WI38 (cell line): ENCODE data around the gene LIF.

Source experiments
- H3K4me3 ChIP-seq: 2 replicates; pipeline ENCODE4 v1.5.1; 2011; ENCODE audit warnings: low read depth, mild to moderate bottlenecking, control low read depth, low read length
- TF ChIP-seq, protein P1 (sequence below): IDR thresholded peaks from 2 replicates; pipeline ENCODE4 v1.5.1; 2012; ENCODE audit warnings: low read depth, mild to moderate bottlenecking, control low read depth, low read length

The LIF gene

DNA sequence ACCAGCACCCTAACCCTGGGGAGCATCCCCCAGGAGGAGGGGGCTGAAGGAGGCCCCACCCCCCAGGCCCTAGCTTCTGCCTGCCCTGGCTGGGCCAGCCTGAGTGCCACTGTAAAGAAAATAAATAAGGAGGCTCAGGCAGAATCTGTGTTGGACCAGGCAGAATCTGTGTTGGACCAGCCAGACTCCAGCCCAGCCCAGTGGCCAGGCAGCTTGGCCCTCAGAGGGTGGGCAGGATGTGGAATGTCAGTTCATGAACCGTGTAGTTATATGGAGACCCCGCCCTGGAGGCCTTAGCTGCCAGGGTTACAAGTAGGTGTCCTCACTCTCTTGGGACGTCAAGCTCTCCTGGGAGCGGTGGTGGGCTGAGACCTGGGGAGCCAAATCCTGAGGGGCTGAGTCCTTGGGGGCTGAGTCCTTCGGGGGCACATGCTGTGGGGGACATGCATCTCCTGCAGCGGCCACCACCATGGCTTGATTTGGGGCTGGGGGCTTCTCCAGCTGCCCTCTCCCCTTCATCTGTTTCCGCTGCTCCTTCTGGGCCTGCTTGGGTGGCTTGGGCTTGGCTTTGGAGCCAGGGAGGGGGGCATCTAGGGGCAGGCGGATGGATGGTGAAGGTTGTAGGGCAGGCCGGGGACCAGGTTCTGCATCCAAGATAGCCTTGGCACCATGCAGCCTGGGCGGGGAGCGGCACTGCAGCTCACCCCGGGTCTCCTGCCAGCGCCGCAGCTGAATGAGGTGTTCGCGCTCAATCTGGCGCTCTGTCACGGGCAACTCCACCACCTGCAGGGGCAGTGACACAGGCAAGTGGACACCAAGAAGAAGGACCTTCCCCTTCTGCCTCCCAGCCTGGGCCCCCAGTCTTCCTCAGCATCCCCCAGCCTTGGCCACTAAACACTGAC, 45.8 kb upstream of the LIF start:
- TF ChIP-seq, protein P1, sequence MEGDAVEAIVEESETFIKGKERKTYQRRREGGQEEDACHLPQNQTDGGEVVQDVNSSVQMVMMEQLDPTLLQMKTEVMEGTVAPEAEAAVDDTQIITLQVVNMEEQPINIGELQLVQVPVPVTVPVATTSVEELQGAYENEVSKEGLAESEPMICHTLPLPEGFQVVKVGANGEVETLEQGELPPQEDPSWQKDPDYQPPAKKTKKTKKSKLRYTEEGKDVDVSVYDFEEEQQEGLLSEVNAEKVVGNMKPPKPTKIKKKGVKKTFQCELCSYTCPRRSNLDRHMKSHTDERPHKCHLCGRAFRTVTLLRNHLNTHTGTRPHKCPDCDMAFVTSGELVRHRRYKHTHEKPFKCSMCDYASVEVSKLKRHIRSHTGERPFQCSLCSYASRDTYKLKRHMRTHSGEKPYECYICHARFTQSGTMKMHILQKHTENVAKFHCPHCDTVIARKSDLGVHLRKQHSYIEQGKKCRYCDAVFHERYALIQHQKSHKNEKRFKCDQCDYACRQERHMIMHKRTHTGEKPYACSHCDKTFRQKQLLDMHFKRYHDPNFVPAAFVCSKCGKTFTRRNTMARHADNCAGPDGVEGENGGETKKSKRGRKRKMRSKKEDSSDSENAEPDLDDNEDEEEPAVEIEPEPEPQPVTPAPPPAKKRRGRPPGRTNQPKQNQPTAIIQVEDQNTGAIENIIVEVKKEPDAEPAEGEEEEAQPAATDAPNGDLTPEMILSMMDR, result no peak

DNA sequence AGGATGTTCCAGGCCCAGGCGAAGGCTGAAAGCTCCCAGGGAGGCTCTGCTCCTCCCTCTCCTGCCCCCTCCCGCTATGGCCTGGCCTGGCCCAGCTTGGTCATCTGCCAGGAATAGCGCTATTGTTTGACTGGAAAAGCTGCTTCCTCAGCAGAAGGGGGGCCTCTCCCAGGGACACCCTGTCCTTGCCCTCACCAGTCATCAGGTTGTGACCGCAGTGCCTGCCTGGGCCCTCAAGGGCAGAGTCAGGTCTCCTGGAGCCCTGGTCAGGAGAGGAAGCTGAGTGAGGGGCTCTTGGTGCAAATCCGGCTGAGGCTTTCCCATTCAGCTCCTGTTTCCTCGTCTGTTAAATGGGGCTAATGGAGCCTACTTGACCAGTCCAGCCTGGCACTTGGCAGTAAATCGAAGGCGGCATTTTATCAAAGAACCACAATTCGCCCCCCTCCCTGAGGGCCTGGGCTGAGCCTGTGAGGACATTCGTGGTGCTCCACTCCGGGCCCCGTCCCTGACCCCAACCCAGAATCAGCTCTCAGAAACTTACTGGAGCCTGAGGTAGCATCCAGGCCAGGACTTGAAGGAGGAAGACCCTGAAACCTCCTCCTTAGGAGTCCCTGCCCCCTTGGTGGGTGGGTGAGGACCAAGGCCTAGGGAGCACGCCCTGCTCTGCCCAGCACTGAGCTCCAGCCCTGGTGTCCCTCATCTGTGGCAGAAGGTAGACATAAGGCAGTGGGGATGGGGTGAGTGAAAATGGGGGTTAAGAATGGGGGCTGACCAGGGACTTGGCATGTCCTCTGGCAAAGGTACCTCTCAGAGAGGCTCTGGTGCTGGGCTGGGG, 44.7 kb upstream of the LIF start:
- TF ChIP-seq, protein P1, result no peak
- no peak overlapping the region for H3K4me3 ChIP-seq

More for the DNA sequence above, 45.8 kb upstream of the LIF start:
- H3K4me3 ChIP-seq, result no peak overlapping the region

DNA sequence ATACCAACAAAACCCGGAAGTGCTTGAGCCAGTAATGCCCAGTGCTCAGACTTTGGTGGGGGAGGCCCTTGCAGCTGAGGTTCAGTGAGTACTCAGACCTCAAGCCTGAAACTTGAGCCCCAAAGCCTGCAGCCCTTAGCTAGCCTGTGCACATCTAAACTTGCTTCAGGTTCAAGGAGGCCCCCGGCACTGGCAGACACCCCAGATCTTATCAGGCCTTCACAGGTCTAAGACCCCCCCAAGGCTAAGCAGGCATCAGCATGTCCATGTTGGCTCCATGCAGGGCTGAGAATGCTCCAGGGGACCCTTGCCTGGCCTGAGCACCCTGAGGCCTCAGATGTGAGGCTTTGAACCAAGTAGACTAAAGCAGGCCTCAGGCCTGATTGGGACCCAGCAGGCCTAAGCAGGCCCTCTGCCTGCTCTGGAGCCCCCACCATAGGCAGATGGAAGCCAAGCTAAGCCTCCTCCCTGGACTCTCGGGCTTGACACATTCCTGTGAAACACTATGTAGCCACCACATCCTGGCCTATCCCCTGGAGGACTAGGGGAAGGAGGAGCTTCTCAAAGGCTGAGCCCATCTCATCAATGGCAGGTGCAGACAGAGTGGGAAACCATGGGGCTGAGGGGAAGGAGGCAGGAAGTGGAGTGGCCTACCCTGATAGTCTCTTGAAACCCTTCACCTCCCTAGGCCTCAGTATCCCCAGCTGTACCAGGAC, 43.9 kb upstream of the LIF start:
- TF ChIP-seq, protein P1, result no peak
- no peak overlapping the region; the same call in 1 of the 2 replicates for H3K4me3 ChIP-seq

DNA sequence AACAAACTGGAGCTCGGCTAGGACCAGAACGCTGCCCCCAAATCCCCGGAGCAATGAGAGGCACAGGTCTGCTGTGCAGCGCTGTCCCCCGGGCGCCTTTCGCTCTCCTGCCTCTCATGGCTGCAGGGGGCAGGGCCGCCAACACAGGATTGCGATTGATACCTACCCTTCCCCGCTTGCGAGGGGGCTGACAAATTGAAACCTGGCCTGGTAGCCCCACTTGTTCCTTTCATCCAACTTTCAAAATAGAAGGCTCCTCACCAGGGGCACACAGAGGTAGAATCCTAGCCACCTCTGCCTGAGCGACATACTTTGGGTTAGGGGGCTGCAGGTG, 43.4 kb upstream of the LIF start:
- TF ChIP-seq, protein P1, result no peak
- peak overlapping the region; percentile 51 for H3K4me3 ChIP-seq

DNA sequence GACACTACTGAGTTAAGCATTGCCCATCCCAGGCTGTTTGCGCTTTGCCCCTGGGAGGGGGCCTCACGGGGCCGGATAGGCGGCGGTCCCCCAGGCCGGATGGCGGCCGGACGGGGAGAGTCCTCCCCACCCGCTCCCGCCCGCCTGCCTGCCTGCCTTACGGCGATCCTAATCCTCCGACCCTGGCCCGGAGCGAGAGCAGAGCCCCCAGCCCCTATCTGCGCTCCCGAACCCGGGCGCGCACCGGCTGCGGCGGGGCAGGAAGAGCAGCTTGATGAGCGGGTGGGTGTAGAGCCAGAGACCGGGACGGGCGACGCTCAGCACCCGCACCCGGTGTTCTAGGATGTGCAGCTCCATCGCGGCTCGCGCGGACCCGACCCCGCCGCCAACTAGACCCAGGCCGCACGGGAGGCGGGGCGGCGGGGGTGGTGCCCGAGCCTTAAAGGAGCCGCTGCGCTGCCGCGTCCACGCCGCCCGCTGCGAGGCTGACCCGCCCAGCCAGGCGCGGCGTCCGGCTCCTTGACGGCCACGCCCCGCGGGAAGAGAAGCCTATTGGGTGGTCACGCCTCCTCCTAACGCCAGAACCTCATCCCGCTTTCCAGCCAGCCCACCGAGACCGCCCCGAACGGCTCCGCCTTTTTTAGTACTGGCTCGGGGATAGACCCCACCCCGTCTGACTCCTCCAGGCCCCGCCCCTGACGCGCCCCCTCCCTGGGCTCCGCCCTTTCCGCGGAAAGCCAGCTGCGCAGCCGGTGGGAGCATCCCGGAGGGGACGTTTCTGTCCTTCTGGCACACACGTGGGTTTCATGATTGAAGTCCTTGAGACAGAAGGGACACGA, 42.8 kb upstream of the LIF start, which contains the start of gene CASTOR1:
Gene CASTOR1 (minus strand): TSS at position 365 of the 839 bp plus-strand sequence. CDS start 8 bp downstream, at position 357.
- TF ChIP-seq, protein P1, result no peak
- H3K4me3 ChIP-seq, result peak within 1 kb of the TSS; percentile 71

DNA sequence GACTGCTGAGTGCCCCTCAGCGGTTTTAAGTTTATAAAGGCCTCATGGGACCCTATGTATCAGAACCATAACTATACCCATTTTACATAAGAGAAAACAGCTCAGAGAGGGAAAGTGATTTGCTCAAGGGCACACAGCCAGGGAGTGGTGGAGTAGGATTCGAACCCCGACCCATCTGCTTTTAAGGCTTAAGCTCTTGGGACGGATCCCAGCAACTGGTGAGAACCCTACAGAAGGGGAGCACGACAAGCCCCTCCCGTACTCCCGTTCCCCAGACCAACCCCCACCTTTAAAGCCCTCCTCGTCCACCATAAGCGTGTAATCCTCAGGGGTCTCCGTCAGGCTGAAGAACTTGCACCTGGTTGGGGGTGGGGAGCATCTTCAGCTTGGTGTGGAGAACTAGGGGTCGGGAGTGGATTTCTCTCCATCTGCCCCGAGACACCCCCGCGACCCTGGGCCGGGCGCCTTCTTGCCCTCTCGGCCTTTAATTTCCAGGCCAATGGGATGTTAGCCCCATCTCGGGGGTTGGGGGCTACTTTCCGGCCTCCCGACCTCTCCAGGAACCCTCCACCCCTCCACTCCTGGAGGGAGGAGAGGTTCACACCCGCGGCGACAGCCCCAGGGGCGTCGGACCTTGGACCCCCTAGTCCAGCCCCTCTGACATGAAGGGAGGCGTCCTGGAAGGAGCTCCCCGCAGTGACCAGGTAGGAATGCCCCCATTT, 42.0 kb upstream of the LIF start:
- H3K4me3 ChIP-seq, result peak overlapping the region; percentile 71
- TF ChIP-seq, protein P1, result no peak
